Karpas-422 (cell line): ENCODE data around the gene BCAS3. TPM values are rescaled to one million over a fixed set of nuclear protein-coding genes. Genes with fewer than 3 reads are reported as not detected.

Experiments used
- DNase-seq: peaks from one replicate; pipeline ENCODE4 v3.0.0-alpha.2; 2015
- H2AFZ ChIP-seq: fragments of 200-600 bp; sonication (generic); 2 replicates; pipeline ENCODE4 v1.6.1; 2014; ENCODE audit warnings: antibody characterized with exemption, low read length, mixed read lengths
- H3K27ac ChIP-seq: fragments of 200-600 bp; sonication (generic); 2 replicates; pipeline ENCODE4 v1.5.1; 2014; ENCODE audit warnings: mild to moderate bottlenecking, low read length, moderate library complexity
- H3K27me3 ChIP-seq: fragments of 200-600 bp; sonication (generic); 2 replicates; pipeline ENCODE4 v1.6.1; 2014; ENCODE audit warnings: low read length, mixed read lengths
- H3K36me3 ChIP-seq: fragments of 200-600 bp; sonication (generic); 2 replicates; pipeline ENCODE4 v1.6.1; 2014; ENCODE audit warnings: low read length, mixed read lengths; ENCODE audit not compliant: insufficient read depth
- H3K4me1 ChIP-seq: fragments of 200-600 bp; sonication (generic); 2 replicates; pipeline ENCODE4 v1.6.1; 2014; ENCODE audit warnings: mild to moderate bottlenecking, low read length, mixed read lengths
- H3K4me2 ChIP-seq: fragments of 200-600 bp; sonication (generic); 2 replicates; pipeline ENCODE4 v1.6.1; 2014; ENCODE audit warnings: low read length, low read depth, mild to moderate bottlenecking; ENCODE audit not compliant: poor library complexity, severe bottlenecking
- H3K4me3 ChIP-seq: fragments of 200-600 bp; sonication (generic); 2 replicates; pipeline ENCODE4 v1.5.1; 2014; ENCODE audit warnings: mild to moderate bottlenecking, antibody characterized with exemption, low read length, mixed read lengths
- H3K79me2 ChIP-seq: fragments of 200-600 bp; sonication (generic); 2 replicates; pipeline ENCODE4 v1.6.1; 2014; ENCODE audit warnings: mild to moderate bottlenecking, low read length, mixed read lengths
- H3K9ac ChIP-seq: fragments of 200-600 bp; sonication (generic); 2 replicates; pipeline ENCODE4 v1.6.0; 2014; ENCODE audit warnings: low read length
- H3K9me2 ChIP-seq: fragments of 200-600 bp; sonication (generic), shearing (Covaris generic); replicated peaks from 2 replicates; pipeline ENCODE4 v1.6.0; 2014; ENCODE audit warnings: mild to moderate bottlenecking, low read length, moderate library complexity; ENCODE audit not compliant: insufficient read depth
- H3K9me3 ChIP-seq: fragments of 300-700, 200-600 bp; sonication (generic); 2 replicates; pipeline ENCODE4 v1.6.1; 2014; ENCODE audit warnings: low read length, mixed read lengths
- H4K20me1 ChIP-seq: fragments of 200-600 bp; sonication (generic); 2 replicates; pipeline ENCODE4 v1.6.1; 2014; ENCODE audit warnings: mild to moderate bottlenecking, antibody characterized with exemption, low read length, low read depth; ENCODE audit not compliant: insufficient read depth
- total RNA-seq: library from RNA; depleted of rRNA; stranded (reverse); fragments of >200 nt; shearing (Covaris generic); gene quantifications from 2 replicates; pipeline ENCODE4 v1.2.3, GENCODE V29; 2014; ENCODE audit warnings: low replicate concordance

BCAS3 gene
- total RNA-seq, 1 experiment from 2014 or later = 42.6 TPM

DNA sequence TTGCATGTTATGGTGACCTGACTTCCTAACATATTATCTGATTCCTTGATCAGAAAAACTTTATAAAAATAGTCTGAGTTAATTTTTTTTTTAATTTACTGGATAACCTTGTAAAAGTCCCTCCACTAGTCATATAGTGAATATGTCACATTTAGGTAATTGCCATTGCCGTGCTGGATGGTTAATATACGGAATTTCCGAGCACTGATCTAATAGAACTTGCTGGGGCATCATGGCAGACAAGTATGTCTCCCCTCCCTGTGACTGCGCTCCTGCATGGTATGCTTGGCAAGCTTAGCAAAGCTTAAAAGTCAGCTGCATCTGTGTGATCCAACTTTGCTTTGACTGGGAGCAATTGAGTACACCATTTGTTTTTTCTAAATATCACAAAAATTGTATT lies 482.6 kb downstream of the BCAS3 start:
- Histone ChIP-seq H3K9me2 (no peaks in the 10 kb centered on the region), H3K36me3 (no peaks in the 10 kb centered on the region), H2AFZ (no peak overlapping the region), H3K9me3 (no peaks in the 10 kb centered on the region), H4K20me1 (no peaks in the 10 kb centered on the region), H3K79me2 (no peaks in the 10 kb centered on the region), H3K27ac (no peak overlapping the region), H3K4me2 (no peak overlapping the region), H3K4me1 (no peaks in the 10 kb centered on the region), H3K9ac (no peak overlapping the region), H3K27me3 (no peaks in the 10 kb centered on the region), H3K4me3 (no peak overlapping the region)
- DNase-seq = no peak

DNA sequence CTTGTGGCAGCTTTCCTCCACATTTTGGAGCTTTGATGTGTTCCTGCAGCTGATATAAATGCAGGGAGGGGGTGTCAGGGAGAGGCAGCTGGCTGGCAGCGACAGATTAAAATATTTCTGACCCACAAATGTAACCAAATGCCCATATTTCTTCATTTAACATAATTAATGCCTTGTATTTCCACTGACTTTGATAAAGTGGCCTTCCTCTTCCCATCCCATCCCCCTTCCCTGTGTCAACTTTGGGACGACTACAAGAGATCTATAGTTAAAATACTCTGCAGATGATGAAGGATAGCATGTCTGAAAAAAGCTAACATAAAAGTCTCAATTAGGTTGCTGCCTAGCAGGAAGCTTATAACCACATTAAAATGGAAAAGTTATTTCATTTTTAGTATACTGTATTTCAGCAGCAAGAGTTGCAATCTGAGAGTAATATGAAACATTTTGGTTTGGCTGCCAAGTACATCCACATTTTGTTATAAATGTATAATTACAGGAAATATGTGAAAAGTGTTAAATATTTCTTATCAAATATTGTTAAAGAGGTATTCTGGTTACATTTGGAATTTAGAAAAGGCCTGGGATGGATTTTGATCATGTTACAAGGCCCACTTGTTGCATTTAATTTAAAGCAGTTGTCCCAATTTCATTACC lies 483.3 kb downstream of the BCAS3 start:
- no peak for DNase-seq
- H3K27me3 ChIP-seq = no peaks in the 10 kb centered on the region
- H3K9ac ChIP-seq = no peak overlapping the region
- no peaks in the 10 kb centered on the region for H3K9me3 ChIP-seq
- no peak overlapping the region for H3K4me2 ChIP-seq
- H3K4me1 ChIP-seq = no peaks in the 10 kb centered on the region
- H3K27ac ChIP-seq = no peak overlapping the region
- H3K36me3 ChIP-seq = no peaks in the 10 kb centered on the region
- H4K20me1 ChIP-seq = no peaks in the 10 kb centered on the region
- H2AFZ ChIP-seq = no peak overlapping the region
- no peaks in the 10 kb centered on the region for H3K9me2 ChIP-seq
- H3K4me3 ChIP-seq = no peak overlapping the region
- no peaks in the 10 kb centered on the region for H3K79me2 ChIP-seq

GRCh38 chr17:61161615-61162134 lies 484.0 kb downstream of the BCAS3 start:
- Histone ChIP-seq H3K9ac (no peak overlapping the region), H4K20me1 (no peaks in the 10 kb centered on the region), H3K4me3 (no peak overlapping the region), H2AFZ (no peak overlapping the region), H3K9me3 (no peaks in the 10 kb centered on the region), H3K79me2 (no peaks in the 10 kb centered on the region), H3K4me1 (no peaks in the 10 kb centered on the region), H3K27ac (no peak overlapping the region), H3K9me2 (no peaks in the 10 kb centered on the region), H3K36me3 (no peaks in the 10 kb centered on the region), H3K27me3 (no peaks in the 10 kb centered on the region), H3K4me2 (no peak overlapping the region)
- no peak for DNase-seq

- no peaks in the 10 kb centered on the region for H3K27me3 ChIP-seq
- no peaks in the 10 kb centered on the region for H3K79me2 ChIP-seq
- no peaks in the 10 kb centered on the region for H3K9me2 ChIP-seq
- no peak overlapping the region for H3K4me2 ChIP-seq
- no peaks in the 10 kb centered on the region for H3K4me1 ChIP-seq
- H3K36me3 ChIP-seq = no peaks in the 10 kb centered on the region
- no peak overlapping the region for H3K4me3 ChIP-seq
- H3K27ac ChIP-seq = no peak overlapping the region
- no peak overlapping the region for H2AFZ ChIP-seq
- no peaks in the 10 kb centered on the region for H4K20me1 ChIP-seq
- no peaks in the 10 kb centered on the region for H3K9me3 ChIP-seq
- H3K9ac ChIP-seq = no peak overlapping the region
- DNase-seq = no peak
Measured at GRCh38 chr17:61164517-61164916, 486.9 kb downstream of the BCAS3 start.

DNA sequence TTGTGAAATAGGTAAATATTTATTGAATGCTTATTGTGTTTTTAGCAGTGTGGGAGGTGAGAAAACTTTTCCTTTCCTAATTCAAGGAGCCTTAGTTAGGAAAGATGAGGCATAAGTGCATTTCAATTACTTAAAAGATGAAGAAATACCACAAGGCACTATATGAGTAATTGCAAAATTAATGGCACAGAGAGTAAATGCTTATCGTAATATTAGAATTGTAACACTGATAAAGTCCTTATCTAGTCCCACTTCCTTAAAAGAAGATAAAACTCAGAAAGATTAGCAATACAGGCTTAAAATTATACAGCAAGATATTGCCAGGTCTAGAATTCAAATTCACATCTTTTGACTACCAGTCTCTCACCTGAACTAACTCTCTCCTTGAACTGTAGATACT lies 489.4 kb downstream of the BCAS3 start:
- no peak overlapping the region for H3K4me3 ChIP-seq
- H3K79me2 ChIP-seq = no peaks in the 10 kb centered on the region
- no peak overlapping the region for H3K4me2 ChIP-seq
- no peaks in the 10 kb centered on the region for H3K36me3 ChIP-seq
- DNase-seq = no peak
- no peak overlapping the region for H3K27ac ChIP-seq
- no peaks in the 10 kb centered on the region for H3K9me2 ChIP-seq
- no peak overlapping the region for H2AFZ ChIP-seq
- no peaks in the 10 kb centered on the region for H3K9me3 ChIP-seq
- no peak overlapping the region for H3K9ac ChIP-seq
- H4K20me1 ChIP-seq = no peaks in the 10 kb centered on the region
- no peaks in the 10 kb centered on the region for H3K4me1 ChIP-seq
- H3K27me3 ChIP-seq = no peaks in the 10 kb centered on the region

- no peak overlapping the region for H2AFZ ChIP-seq
- H3K27me3 ChIP-seq = no peaks in the 10 kb centered on the region
- H3K4me3 ChIP-seq = no peak overlapping the region
- H3K9me2 ChIP-seq = no peaks in the 10 kb centered on the region
- H4K20me1 ChIP-seq = no peaks in the 10 kb centered on the region
- no peaks in the 10 kb centered on the region for H3K79me2 ChIP-seq
- H3K9me3 ChIP-seq = no peaks in the 10 kb centered on the region
- no peak overlapping the region for H3K27ac ChIP-seq
- H3K4me2 ChIP-seq = no peak overlapping the region
- H3K36me3 ChIP-seq = no peaks in the 10 kb centered on the region
- no peaks in the 10 kb centered on the region for H3K4me1 ChIP-seq
- no peak for DNase-seq
- H3K9ac ChIP-seq = no peak overlapping the region
Measured at GRCh38 chr17:61168506-61168905, 490.9 kb downstream of the BCAS3 start.

DNA sequence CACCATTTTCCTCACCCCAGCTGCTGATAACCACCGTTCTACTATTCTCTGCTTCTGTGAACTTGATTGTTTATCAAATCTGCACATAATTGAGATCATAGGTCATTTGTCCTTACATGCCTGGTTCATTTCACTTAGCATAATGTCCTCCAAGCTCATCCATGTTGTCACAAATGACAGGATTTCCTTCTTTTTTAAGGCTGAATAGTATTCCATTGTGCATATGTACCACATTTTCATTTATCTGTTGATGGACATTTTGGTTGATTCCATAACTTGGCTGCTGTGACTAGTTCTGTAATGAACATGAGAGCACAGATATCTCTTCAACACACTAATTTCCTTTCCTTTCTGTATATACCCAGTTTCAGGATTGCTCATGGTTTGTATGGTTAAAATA lies 496.7 kb downstream of the BCAS3 start:
- Histone ChIP-seq H2AFZ (no peak overlapping the region), H3K4me3 (no peak overlapping the region), H3K27ac (no peak overlapping the region), H3K9me2 (no peaks in the 10 kb centered on the region), H3K9me3 (no peaks in the 10 kb centered on the region), H3K36me3 (no peaks in the 10 kb centered on the region), H4K20me1 (no peaks in the 10 kb centered on the region), H3K4me1 (no peaks in the 10 kb centered on the region), H3K27me3 (no peaks in the 10 kb centered on the region), H3K4me2 (no peak overlapping the region), H3K9ac (no peak overlapping the region), H3K79me2 (no peaks in the 10 kb centered on the region)
- DNase-seq = no peak

GRCh38 chr17:61175298-61176142 lies 497.9 kb downstream of the BCAS3 start:
- DNase-seq = no peak
- no peaks in the 10 kb centered on the region for H3K9me2 ChIP-seq

More at GRCh38 chr17:61175298-61176142, 497.9 kb downstream of the BCAS3 start:
- no peak overlapping the region for H3K4me2 ChIP-seq
- H3K79me2 ChIP-seq = no peaks in the 10 kb centered on the region
- H3K9ac ChIP-seq = no peak overlapping the region
- no peak overlapping the region for H3K4me3 ChIP-seq
- H3K27ac ChIP-seq = no peak overlapping the region
- H2AFZ ChIP-seq = no peak overlapping the region
- no peaks in the 10 kb centered on the region for H3K36me3 ChIP-seq
- H3K4me1 ChIP-seq = no peaks in the 10 kb centered on the region
- no peaks in the 10 kb centered on the region for H3K27me3 ChIP-seq
- no peaks in the 10 kb centered on the region for H4K20me1 ChIP-seq
- no peaks in the 10 kb centered on the region for H3K9me3 ChIP-seq
